ENCODE results near the gene HS1BP3.

HS1BP3 gene

GRCh38 chr2:20674974-20675679 lies 24.2 kb upstream of the HS1BP3 start:
- no peak for DNase-seq (ENCODE audit: low read depth)

- no peak for DNase-seq (ENCODE audit: low read depth)
These were observed 23.5 kb upstream of the HS1BP3 start for GRCh38 chr2:20674309-20674965.

DNA sequence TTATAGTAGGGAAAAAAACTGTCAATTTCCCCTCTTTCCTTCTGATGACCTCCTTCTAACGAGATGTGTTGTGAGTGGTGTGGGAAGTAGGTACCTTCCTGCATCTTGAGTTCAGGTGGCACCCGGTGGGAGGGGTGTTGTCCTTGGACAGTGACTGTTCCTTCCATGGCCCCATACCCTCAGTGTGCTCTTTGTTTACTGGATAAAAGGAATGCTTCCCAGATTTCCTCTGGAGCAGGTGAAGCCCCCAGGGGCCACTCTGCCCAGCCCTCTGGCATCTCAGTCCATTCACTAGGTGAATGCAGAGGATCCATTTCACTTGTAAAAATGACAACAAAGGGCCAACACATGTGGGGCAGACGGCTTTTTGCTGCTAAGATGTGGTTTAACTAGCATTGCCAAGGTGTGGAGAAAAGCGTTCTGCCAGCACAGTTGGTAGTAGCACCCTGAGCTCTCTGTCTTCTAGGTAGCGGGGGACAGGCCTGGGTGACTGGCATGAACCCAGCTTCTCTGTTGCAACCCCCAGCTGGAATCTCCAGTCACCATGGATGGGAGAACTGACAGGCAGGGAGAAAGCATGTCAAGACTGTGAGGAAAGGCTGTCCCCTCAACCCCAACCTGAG lies 22.9 kb upstream of the HS1BP3 start:
- DNase-seq (ENCODE audit: low read depth), result no peak

- DNase-seq (ENCODE audit: low read depth), result no peak
These were observed 21.5 kb upstream of the HS1BP3 start for GRCh38 chr2:20672201-20672951.

DNA sequence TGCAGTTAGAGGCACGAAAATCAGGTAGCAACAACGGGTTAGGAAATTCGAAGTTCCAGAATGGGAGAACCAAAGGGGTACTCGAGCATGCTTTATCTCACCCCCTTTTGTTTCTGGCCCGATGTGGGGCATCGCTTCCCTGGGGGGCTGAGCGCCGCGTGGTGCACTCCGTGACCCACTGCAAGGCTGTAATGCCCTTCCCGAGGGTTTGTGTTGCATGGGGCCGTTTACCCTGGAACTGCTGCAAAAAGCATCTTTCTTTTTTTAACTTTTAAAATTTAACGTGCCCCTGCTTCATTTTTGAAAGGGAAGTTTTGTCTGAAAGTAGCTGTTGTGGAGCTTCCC lies 20.8 kb upstream of the HS1BP3 start:
- no peak for DNase-seq (ENCODE audit: low read depth)

GRCh38 chr2:20671036-20671735 lies 20.3 kb upstream of the HS1BP3 start:
- no peak for DNase-seq (ENCODE audit: low read depth)

DNA sequence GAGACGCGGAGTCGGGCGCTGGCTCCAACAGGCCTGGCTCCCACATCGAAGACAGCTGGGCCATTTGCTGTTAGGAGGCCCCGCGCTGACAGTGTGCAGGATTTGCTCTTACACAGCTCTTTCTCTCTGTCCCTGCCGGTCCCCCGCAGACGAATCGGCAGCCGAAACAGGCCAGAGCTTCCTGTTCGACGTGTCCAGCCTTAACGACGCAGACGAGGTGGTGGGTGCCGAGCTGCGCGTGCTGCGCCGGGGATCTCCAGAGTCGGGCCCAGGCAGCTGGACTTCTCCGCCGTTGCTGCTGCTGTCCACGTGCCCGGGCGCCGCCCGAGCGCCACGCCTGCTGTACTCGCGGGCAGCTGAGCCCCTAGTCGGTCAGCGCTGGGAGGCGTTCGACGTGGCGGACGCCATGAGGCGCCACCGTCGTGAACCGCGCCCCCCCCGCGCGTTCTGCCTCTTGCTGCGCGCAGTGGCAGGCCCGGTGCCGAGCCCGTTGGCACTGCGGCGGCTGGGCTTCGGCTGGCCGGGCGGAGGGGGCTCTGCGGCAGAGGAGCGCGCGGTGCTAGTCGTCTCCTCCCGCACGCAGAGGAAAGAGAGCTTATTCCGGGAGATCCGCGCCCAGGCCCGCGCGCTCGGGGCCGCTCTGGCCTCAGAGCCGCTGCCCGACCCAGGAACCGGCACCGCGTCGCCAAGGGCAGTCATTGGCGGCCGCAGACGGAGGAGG lies 19.6 kb upstream of the HS1BP3 start:
- DNase-seq (ENCODE audit: low read depth), result no peak

DNA sequence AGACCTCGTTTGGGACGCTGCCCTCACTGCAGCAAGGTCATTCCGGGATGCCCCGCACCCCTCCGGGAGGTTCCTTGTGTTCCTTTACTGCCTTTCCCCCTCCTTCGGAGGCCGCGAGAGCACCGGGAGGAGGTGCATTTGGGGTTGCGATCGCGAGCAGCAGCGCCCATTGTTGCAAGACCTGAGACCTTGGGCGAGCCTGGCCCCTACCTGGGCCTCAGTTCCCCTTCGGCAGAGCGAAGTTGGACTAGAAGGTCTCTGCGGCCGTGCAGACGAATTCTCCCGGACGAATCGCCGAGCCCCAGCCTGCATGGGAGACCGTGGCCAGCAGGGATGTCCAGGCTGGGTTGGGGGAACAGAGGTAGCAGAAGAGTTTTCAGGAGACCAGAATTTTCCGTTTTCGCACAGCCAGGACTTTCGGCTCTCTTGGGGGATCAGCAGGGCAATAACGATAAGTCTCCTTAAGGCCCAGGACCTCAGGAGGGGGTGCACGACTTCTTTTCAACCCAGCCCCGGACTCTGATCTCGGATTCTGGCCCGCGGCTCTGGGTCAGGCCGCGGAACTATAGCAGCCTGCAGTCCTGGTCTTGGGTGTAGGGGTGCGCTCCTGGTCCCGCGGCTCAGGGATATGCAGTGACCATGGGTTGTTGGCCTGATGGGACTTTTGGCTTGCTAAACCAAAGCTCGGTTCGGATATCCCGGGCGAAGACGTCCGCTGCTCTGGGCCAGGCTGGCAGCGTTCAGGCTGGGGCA lies 18.8 kb upstream of the HS1BP3 start:
- no peak for DNase-seq (ENCODE audit: low read depth)

GRCh38 chr2:20668871-20669475 lies 18.1 kb upstream of the HS1BP3 start:
- DNase-seq (ENCODE audit: low read depth), result no peak

DNA sequence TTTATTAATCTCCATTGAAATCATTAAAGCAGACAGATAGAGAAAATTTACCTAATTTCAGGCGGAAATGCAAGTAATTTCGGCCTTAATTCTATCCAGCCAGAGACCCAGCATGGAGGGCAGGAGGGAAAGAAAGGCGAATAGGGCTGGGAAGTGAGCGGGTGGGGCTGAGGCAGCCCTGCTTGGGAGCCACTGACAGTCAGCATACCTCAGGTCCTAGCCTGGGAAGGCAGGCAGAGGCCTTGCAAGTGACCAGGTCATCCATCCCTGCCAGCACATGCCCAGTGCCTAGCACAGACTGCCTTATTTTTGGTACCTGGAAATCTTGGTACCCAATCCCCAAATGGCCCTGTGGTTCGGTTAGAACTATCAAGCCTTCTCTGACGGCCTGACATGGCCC lies 17.6 kb upstream of the HS1BP3 start:
- DNase-seq (ENCODE audit: low read depth), result no peak

GRCh38 chr2:20667531-20668401 lies 16.9 kb upstream of the HS1BP3 start:
- no peak for DNase-seq (ENCODE audit: low read depth)

GRCh38 chr2:20667151-20667530 lies 16.2 kb upstream of the HS1BP3 start:
- no peak for DNase-seq (ENCODE audit: low read depth)

- DNase-seq (ENCODE audit: low read depth), result no peak
These were observed 15.6 kb upstream of the HS1BP3 start, which contains the start of gene GDF7 for GRCh38 chr2:20666304-20667150. Gene GDF7 (plus strand): TSS chr2:20667144. CDS start chr2:20667240, 96 bp downstream.

GRCh38 chr2:20666005-20666303 lies 15.1 kb upstream of the HS1BP3 start:
- DNase-seq (ENCODE audit: low read depth), result no peak

GRCh38 chr2:20665243-20666004 lies 14.5 kb upstream of the HS1BP3 start:
- no peak for DNase-seq (ENCODE audit: low read depth)

- no peak for DNase-seq (ENCODE audit: low read depth)
These were observed 13.7 kb upstream of the HS1BP3 start for GRCh38 chr2:20664431-20665242.

DNA sequence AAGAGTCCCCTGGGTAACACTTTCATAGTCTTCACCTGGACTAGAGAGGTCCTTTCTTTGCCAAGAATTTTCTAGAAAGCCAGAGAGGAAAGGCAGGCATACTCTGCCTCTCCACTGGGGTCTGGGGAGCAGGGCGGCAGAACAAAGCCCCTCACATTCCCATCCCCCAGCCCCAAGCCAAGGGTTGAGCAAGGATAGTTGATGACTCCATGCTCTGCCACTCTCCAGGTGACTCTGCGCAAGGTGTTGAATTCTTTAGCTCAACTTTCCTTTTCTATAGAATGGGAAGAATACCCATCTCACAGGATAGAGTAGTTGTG lies 13.1 kb upstream of the HS1BP3 start:
- DNase-seq (ENCODE audit: low read depth), result no peak

Measured in activated T-cell treated with anti-CD3 and anti-CD28 coated beads for 48 hours (primary cell).